ENCODE results near the gene NTHL1. TPM values are rescaled to one million over a fixed set of nuclear protein-coding genes. Genes with fewer than 3 reads are reported as not detected.

The NTHL1 gene
- total RNA-seq = 10 to 100 TPM; 16.4 to 24.9 TPM

GRCh38 chr16:2047330-2048115 lies at the start of gene NTHL1, which contains the start of gene TSC2:
Gene NTHL1, minus strand, starts transcription at chr16:2047834. Its CDS starts 11 bp downstream, at chr16:2047823.
Gene TSC2, plus strand, starts transcription at chr16:2047985. Its CDS starts 631 bp downstream, at chr16:2048616.
- peak; percentile 97 for DNase-seq (ENCODE audit: low spot score)
- Histone ChIP-seq H3K4me1 (replicated peaks) (peaks cover 9% of the 10 kb centered on the region), H3K36me3 (no peaks in the 10 kb centered on the region), H3K27ac (peak within 1 kb of the TSS; percentile 66 to 73), H3K27me3 (replicated peaks; ENCODE audit: insufficient read depth) (no peaks in the 10 kb centered on the region), H3K4me3 (peak within 1 kb of the TSS; percentile 91), H3K9me3 (no peaks in the 10 kb centered on the region)
- under 1% methylated on average over 57 of the region's 81 CpGs for WGBS
- TF ChIP-seq, protein P1, sequence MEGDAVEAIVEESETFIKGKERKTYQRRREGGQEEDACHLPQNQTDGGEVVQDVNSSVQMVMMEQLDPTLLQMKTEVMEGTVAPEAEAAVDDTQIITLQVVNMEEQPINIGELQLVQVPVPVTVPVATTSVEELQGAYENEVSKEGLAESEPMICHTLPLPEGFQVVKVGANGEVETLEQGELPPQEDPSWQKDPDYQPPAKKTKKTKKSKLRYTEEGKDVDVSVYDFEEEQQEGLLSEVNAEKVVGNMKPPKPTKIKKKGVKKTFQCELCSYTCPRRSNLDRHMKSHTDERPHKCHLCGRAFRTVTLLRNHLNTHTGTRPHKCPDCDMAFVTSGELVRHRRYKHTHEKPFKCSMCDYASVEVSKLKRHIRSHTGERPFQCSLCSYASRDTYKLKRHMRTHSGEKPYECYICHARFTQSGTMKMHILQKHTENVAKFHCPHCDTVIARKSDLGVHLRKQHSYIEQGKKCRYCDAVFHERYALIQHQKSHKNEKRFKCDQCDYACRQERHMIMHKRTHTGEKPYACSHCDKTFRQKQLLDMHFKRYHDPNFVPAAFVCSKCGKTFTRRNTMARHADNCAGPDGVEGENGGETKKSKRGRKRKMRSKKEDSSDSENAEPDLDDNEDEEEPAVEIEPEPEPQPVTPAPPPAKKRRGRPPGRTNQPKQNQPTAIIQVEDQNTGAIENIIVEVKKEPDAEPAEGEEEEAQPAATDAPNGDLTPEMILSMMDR (IDR thresholded peaks at IDR 0.05) = peak; percentile 29 to 91 (median 66)
- TF ChIP-seq POLR2AphosphoS5 (IDR thresholded peaks at IDR 0.05) (peak; percentile 97), POLR2A (IDR thresholded peaks at IDR 0.05) (no peak)
- intact Hi-C loops (cut with DNase I) = no loop called here

DNA sequence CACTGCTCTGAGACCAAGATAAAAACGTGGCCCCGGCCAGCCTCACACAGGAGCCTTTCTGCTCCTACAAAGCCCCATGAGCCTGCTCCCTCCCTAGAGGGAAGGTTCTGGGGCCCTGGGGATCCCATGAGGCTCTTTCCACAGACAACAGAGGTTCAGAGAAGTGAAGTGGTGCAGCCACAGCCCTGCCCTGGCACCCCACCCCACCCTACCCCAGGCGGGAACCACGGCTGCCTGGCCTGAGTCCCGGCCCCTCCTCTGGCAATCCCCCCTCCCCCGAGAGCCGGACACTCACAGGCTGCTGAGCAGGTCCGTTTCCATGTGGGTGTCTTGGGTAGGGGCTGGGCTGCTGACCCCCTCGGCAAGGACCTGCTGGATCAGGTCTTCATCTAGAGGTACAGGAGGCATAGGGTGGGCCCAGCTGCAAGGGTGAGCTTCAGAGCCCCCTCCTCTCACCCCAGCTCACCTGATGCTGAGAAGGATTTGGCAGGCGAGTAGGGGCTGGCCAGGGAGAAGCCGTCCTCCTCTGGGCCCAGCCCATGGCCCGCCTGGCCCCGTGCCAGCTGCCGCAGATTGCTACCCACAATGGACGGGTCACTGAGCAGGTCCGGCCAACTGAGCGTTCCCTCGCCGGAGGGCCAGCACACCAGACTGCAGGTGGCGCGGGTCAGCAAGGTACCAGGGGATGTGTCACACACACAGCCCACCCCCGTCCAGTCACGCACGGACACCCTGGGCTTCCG lies 49.4 kb upstream of the NTHL1 start:
- Histone ChIP-seq H3K9me3 (no peaks in the 10 kb centered on the region), H3K4me1 (replicated peaks) (peaks cover 5% of the 10 kb centered on the region), H3K27ac (no peak overlapping the region), H3K36me3 (peaks cover 9 to 27% of the 10 kb centered on the region in 2 donors), H3K27me3 (replicated peaks; ENCODE audit: insufficient read depth) (no peaks in the 10 kb centered on the region), H3K4me3 (no peak overlapping the region)
- TF ChIP-seq, protein P1 (IDR thresholded peaks at IDR 0.05) = no peak
- no peak for TF ChIP-seq POLR2A (IDR thresholded peaks at IDR 0.05)
- no peak for TF ChIP-seq POLR2AphosphoS5 (IDR thresholded peaks at IDR 0.05)
- WGBS = 68% methylated on average over 25 of the region's 25 CpGs
- intact Hi-C loops (cut with DNase I) = no loop called here
- no peak for DNase-seq (ENCODE audit: low spot score)

DNA sequence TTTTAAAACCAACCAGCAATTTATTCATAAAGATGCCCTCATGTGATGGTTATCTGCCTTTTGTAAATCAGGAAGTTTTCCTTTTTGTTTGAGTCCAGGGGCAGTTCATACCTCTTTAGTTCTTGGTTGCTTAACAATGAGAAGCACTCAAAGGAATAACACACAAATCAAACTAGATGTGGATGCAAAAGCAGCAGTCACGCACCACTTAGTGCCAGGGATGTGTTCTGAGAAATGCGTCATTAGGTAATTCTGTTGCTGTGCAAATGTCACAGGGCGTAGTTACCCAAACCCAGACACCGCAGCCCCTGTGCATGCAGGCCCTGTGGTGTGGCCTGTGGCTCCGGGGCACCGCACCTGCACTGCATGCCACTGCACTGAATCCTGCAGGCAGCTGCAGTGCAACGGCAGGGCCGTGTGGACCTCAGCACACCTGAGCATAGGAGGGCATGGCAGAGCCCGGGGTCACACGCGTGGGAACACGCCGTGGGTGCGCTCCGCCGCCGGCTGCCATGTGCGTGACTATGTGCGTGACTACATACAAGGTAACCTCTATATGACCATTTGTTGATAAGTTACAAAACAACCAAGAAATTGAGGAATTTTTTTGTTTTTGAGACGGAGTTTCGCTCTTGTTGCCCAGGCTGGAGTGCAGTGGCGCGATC lies 48.4 kb upstream of the NTHL1 start:
- Histone ChIP-seq H3K4me3 (no peak overlapping the region), H3K9me3 (no peaks in the 10 kb centered on the region), H3K4me1 (replicated peaks) (peaks cover 10% of the 10 kb centered on the region), H3K36me3 (peaks cover 9 to 29% of the 10 kb centered on the region in 2 donors), H3K27me3 (replicated peaks; ENCODE audit: insufficient read depth) (no peaks in the 10 kb centered on the region), H3K27ac (no peak overlapping the region)
- WGBS = 96% methylated on average over 23 of the region's 23 CpGs
- TF ChIP-seq, protein P1 (IDR thresholded peaks at IDR 0.05) = no peak
- TF ChIP-seq POLR2AphosphoS5 (IDR thresholded peaks at IDR 0.05) = no peak
- TF ChIP-seq POLR2A (IDR thresholded peaks at IDR 0.05) = no peak
- no peak for DNase-seq (ENCODE audit: low spot score)
- intact Hi-C loops (cut with DNase I) = no loop called here

DNA sequence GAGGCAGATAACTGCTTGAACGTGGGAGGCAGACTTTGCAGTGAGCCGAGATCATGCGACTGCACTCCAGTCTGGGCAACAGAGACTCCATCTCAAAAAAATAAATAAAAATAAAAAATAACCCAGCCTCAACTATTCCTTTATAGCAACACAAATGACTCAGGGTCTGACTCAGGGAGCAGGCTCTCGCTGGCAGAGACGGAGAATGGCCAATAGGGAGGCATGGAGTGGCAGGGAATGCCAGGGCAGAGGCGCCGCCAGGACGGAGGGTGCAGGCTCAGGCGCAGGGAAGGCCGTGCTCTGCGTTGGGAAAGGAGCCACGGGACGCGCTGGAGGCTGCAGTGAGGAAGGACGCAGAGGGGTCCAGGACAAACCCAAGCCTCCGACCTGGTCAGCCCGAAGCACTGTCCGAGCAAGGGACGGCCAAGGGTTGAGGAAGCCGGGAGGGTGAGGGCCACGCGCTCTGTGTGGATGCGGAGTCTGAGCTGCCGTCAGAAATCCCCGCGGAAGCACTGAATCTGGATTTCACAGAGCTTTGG lies 47.8 kb upstream of the NTHL1 start:
- intact Hi-C loops (cut with DNase I) = no loop called here
- Histone ChIP-seq H3K27me3 (replicated peaks; ENCODE audit: insufficient read depth) (no peaks in the 10 kb centered on the region), H3K36me3 (peaks cover 9 to 35% of the 10 kb centered on the region in 2 donors), H3K27ac (no peak overlapping the region), H3K4me3 (no peak overlapping the region), H3K9me3 (no peaks in the 10 kb centered on the region), H3K4me1 (replicated peaks) (peaks cover 13% of the 10 kb centered on the region)
- WGBS = 94% methylated on average over 26 of the region's 26 CpGs
- TF ChIP-seq POLR2AphosphoS5 (IDR thresholded peaks at IDR 0.05) (no peak), POLR2A (IDR thresholded peaks at IDR 0.05) (no peak)
- TF ChIP-seq, protein P1 (IDR thresholded peaks at IDR 0.05) = no peak
- DNase-seq (ENCODE audit: low spot score) = no peak
